Cerebellar nuclear complex (tissue), 1 donor: ENCODE data around the gene NUP188.
A peak's percentile ranks its signal among the peaks of the same experiment; 100 is the strongest.

Experiments
- DNase-seq, 2 experiments: peaks; one replicate each; lab custom pipeline; 2025; lab: John Stamatoyannopoulos, UW

Gene NUP188

DNA sequence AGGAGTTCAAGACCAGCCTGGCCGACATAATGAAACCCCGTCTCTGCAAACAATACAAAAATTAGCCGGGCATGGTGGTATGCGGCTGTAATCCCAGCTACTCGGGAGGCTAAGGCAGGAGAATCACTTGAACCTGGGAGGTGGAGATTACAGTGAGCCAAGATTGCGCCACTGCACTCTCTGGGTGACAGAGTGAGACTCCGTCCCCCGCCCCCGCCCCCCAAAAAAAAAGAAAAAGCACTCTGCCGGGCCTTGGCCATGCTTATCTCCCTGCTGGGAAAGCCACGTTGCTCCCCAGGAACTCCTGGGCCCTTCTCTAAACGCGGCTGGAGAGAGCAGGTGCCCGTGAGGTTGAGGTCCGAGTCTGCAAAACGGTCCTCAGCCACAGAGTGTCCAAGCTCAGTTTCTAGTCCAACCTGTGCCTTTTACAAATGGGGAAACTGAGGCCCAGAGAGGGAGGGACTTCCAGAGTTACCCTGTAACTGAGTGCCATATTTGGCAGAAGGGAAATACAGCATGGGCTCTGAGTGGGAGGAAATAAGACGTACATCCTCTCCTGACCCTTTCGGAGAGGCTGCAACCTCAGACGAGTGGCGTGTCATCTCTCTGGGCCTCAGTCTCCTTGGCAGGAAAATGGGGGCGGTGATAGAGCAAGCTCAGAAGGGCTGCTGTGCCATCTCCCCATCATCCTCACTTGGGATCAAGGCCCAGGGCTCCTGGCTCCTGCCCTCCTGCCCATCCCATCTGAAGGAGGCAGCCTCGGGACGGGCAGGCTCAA, 33.3 kb upstream of the NUP188 start:
- DNase-seq = no peak

DNA sequence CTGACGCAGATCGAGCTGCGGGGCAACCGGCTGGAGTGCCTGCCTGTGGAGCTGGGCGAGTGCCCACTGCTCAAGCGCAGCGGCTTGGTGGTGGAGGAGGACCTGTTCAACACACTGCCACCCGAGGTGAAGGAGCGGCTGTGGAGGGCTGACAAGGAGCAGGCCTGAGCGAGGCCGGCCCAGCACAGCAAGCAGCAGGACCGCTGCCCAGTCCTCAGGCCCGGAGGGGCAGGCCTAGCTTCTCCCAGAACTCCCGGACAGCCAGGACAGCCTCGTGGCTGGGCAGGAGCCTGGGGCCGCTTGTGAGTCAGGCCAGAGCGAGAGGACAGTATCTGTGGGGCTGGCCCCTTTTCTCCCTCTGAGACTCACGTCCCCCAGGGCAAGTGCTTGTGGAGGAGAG, 31.3 kb upstream of the NUP188 start:
- no peak for DNase-seq

DNA sequence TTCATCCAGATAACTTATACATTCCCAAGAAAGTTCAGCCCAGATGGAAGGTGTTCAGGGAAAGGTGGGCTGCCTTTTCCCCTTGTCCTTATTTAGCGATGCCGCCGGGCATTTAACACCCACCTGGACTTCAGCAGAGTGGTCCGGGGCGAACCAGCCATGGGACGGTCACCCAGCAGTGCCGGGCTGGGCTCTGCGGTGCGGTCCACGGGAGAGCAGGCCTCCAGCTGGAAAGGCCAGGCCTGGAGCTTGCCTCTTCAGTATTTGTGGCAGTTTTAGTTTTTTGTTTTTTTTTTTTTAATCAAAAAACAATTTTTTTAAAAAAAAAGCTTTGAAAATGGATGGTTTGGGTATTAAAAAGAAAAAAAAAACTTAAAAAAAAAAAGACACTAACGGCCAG, 30.8 kb upstream of the NUP188 start:
- DNase-seq = no peak

DNA sequence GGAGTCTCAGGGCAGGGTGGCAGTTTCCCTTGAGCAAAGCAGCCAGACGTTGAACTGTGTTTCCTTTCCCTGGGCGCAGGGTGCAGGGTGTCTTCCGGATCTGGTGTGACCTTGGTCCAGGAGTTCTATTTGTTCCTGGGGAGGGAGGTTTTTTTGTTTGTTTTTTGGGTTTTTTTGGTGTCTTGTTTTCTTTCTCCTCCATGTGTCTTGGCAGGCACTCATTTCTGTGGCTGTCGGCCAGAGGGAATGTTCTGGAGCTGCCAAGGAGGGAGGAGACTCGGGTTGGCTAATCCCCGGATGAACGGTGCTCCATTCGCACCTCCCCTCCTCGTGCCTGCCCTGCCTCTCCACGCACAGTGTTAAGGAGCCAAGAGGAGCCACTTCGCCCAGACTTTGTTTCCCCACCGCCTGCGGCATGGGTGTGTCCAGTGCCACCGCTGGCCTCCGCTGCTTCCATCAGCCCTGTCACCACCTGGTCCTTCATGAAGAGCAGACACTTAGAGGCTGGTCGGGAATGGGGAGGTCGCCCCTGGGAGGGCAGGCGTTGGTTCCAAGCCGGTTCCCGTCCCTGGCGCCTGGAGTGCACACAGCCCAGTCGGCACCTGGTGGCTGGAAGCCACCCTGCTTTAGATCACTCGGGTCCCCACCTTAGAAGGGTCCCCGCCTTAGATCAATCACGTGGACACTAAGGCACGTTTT, 30.2 kb upstream of the NUP188 start:
- DNase-seq = peak in 1 of 2 experiments; percentile 48

DNA sequence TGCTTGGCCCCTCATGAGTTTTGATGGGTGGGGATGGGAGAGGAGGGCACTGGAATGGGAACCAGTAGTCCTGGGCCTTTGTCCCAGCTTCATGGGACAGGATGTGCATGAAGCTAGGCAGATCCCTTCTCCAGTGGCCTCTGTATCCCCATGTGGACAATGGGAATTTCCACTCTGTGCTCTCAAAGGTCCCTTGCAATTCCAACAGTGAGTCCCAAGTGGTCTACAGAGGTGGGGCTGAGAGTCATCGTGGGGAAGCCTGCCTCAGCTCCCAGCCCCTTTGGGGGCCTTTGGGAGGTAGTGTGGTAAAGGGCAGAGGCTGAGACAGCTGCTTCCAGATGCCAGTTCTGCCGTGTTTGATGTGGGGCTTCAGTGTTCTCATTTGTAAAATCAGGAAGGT, 28.6 kb upstream of the NUP188 start:
- no peak for DNase-seq

DNA sequence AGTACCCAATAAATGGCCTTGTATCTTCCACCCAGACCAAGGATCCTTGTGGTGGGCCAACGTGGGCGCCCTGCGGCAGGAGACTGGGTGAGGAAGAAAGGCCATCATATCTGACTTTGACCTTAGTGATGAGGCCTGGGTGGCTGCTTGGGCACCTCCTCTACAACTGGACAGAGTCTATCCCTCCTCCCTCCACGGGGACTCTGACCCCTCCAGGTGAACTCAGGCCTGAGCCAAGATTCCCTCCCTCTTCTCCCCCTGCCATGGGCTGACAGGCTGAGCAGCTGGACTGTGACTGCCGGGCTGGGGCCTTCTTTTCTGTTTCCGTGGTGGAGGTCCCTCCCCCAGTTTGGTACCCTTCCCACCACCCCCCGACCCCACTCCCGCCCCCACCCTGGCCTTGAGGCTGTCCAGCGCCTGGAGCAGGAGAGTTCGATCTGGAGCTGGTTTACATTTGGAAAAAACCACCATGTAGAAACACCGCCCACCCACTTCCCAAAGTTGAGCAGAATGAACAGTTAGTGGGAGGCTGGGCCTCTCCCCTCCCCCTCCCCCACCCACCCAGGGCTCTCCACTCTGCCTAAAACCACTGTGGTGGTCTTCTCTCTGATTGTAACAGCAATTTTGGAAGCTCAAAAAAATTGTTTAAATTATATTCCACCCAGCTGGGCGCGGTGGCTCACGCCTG, 28.0 kb upstream of the NUP188 start:
- DNase-seq = no peak

DNA sequence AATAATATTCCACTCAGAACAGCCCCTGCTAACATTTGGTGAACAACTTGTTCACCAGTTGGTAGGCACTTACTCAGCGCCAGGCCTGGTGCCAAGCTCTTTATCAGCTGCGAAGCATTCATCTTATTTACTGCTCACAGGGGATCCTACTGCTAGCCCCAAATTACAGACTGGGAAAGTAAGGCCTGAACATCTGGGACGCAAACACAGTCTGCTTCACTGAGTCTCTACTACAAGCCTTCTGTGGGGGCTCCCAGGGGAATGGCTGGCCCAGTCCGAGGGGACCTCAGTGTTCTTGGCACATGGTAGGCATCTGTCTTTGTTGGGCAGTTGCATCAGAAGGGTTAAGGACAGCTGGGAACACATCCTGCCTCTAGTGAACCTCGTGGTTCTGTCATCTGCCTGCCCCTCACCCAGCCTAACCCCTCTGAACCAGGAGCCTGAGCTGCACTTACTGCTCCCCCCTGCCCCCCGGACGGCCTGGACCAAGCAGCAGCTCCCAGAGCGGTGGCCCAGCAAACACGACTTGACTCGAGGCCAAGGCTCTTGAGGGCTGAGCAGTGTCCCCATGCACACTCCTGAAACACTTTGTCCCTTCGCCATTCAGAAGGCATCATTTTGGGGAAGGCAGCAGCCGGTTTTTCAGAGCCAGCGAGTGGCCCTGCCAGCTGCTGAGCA, 27.0 kb upstream of the NUP188 start, which contains the start of gene PHYHD1:
PHYHD1 (plus strand) TSS at position 602 of the 678 bp plus-strand sequence. CDS start 1,342 bp downstream, outside the sequence.
- no peak for DNase-seq

DNA sequence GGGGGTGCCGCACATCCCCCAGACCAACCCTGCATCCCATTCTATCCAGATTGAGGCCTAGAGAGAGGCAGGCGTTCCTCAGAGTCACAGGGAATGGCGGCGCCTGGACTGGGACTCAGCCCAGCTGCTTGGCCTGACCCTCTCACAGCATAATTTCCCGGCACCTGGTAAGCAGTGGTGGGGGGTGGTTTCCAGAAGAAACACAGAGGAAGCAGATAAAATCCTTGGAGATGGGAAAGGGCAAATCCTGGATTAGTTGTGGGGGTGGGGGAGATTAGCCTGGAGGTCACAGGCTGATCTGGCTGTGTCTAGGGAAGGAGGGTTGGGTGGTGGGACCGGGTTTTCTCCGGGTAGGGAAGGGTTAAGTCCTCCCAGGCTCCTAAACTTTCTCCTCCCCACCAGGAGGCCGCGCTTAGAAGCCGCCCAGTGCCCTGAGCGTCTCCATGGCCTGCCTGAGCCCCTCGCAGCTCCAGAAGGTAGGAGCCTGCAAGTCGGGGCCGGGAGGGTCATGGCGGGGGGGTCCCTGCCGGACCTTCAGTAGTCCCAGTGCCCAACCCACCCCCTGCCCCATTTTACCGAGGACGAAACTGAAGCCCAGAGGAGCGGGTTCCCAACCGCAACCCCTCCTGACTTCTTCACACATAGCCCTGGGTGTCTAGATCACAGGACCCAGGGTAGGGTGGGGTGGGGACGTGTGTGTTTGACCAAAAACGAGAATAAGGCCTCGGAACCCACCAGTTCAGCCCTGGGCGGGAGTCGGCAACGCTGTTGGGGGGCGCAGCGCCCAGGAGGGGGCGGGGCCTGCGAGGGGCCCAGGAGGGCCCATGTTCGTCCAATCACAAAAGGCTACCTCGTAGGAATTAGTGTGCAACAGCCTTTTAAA, 25.4 kb upstream of the NUP188 start:
- no peak for DNase-seq

DNA sequence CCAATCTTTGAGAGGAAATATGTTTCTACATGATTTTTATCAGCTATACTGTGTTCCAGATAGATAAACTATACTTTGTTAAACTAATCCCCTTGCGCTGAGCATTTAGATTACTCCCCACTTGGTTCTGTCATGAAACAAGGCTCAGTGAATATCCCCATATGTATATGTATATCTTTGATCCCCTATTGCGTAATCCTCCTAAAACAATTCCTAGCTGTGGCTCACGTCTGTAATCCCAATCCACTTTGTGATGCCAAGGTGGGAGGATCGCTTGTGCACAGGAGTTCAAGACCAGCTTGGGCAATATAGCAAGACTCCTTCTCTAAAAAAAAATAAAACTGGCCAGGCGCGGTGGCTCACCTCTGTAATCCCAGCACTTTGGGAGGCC, 24.0 kb upstream of the NUP188 start:
- no peak for DNase-seq

DNA sequence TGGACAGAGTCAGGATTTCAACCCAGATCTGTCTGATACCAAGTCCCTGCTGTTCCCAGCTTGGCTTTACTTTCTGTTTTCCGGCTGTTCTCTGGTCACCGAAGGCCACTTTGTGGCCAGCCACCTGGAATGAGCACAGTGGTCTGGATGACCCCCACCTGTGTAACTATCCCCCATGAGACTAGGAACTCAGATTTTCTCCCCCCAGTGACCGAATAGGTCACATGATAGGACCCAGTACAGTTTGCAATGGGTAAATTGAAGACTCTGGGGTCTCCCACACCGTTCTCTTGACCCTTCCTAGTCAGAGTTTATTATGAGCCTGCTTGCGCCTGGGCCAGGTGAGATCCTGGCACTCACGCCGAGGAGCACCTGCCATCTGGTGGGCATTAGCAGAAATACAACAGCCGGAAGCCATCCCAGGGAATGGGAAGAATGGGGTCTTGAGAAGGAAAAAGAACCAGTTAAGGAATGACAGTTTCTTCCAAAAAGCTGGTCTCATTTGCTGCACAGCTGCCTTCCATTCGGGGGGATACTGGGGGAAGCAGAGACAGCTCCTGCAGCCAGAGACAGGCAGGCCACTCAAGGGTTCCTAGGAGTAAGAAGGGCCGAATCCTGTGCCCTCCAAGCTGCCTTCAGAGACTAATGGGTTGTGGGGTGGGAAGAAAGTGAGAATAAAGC, 19.6 kb upstream of the NUP188 start:
- DNase-seq = no peak

DNA sequence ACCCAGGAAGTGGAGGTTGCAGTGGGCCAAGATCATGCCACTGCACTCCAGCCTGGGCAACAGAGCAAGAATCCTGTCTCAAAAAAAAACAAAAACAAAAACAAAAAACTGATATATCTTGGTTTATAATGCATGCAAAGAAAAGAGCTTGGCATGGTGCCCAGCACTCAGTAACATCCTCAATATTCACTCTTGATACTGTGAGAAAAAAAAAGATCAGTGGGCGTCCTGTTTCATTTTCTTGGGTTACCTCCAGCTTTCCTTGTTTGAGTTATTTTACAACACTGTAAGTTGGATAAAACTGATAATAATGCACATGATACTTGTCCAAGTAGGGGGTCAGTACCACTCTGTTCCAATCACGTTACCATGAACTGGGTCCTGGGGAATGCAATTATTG, 18.9 kb upstream of the NUP188 start:
- DNase-seq = no peak

DNA sequence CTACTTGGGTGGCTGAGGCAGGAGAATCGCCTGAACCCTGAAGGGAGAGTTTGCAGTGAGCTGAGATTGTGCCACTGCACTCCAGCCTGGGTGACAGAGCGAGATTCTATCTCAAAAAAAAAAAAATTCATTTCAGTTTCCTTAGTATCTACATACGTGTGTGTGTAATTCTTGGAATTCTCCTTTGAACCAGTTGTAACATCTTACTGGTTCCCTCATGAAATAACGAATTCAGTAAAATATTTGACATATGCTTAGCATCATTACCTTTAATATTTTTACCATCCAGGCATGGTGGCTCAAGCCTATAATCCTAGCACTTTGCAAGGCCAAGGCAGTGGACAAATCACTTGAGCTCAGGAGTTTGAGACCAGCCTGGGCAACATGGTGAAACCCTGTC, 17.9 kb upstream of the NUP188 start:
- no peak for DNase-seq

DNA sequence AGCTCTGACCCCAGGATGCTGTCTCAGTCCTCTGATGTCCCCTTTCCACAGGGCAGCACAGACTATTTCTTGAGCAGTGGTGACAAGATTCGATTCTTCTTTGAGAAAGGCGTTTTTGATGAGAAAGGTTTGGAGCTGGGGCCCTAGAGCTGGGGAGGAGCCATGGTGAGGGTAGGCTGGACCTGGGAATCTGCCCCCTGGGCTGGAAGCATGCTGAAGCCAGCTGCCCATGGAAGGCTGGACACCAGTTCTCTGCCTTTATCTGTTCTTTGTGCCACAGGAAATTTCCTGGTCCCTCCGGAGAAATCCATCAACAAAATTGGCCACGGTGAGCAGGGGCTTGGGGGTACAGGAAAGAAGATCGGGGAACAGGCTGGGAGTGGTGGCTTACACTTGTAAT, 13.8 kb upstream of the NUP188 start:
- DNase-seq = no peak

DNA sequence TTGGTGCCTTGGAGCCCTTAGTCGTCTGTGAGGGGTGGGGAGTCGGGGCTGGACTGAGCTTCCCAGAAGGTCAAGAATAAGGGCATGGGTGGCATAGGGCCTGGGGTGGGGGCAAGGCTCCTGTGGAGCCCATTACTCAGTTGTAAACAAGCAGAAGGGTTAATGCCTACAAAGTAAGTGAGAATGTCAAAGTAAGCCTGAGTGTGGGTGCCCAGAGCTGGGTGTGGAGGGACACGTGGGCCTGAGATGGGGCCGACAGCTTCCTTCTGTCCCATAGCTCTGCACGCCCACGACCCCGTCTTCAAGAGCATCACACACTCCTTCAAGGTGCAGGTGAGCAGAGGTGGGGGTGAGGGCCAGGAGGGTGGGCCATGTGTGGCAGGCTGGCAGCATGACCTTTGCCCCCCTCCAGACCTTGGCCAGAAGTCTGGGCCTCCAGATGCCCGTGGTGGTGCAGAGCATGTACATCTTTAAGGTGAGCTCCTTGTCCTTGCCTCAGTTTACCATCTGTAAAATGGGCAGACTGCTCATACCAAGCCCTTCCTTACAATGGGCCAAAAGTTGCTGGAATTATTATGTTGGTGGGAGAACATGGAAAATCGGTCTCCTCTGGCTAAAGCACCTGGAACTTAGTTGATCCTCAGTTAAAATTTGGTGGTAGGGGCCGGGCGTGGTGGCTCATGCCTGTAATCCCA, 11.2 kb upstream of the NUP188 start:
- DNase-seq = no peak

DNA sequence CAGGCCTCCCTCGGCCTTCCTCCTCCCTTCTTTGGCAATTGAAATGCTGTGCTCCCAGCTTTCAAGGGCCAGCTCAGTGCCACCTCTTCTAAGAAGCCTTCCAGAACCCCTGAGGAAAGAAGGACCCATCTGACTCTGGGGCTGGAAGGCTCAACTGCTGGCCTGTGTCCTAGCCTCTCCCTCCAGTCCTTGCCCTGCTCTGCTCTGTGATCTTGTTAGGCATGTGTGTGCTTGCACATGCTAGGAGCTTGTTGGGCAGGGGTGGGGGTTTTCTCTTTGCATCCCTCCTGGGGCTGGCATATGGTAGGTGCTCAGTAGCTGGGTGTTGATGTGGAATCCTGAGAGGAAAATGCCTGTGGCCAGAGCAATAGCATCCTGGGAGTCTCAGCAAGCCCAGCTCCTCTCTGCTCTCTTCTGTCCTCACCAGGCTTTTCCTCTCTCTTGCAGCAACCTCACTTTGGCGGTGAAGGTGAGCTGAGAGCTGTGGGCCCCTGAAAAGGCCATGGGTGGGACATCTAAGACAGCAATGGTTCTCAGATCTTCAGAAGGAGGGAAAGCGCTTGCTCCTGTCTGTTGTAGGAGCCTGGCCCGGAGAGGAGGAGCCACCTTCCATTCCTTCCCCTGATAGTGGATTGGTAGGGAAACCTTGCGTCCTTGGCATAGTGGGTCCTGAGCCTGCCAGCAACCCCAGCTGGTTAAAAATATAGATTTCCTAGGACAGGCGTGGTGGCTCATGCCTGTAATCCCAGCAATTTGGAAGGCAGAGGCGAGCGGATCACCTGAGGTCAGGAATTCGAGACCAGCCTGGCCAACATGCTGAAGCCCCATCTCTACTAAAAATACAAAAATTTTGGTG, 10.0 kb upstream of the NUP188 start:
- no peak for DNase-seq

DNA sequence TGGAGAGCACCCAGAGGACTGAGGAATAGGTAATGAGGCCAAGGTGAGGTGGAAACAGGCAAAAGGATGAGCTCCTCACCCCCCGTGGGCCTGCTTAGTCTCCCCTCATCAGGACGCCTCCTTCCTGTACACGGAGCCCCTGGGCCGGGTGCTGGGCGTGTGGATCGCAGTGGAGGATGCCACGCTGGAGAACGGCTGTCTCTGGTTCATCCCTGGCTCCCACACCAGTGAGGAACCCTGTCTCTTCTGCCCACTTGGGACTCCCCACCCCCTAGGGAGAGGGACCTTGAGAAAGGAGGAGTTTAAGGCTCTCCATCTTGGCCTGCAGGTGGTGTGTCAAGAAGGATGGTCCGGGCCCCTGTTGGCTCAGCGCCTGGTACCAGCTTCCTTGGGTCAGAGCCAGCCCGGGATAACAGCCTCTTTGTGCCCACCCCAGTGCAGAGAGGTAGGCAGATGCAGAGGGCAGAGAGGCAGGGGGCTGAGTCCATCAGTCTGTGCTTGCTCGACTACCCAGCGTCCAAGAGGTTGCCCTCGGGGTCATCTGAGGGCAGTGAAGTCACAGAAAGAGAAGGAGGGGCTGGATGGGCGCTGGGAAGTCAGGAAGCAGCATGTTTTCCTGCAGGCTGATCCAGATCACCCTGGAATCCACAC, 7.1 kb upstream of the NUP188 start:
- DNase-seq = no peak

DNA sequence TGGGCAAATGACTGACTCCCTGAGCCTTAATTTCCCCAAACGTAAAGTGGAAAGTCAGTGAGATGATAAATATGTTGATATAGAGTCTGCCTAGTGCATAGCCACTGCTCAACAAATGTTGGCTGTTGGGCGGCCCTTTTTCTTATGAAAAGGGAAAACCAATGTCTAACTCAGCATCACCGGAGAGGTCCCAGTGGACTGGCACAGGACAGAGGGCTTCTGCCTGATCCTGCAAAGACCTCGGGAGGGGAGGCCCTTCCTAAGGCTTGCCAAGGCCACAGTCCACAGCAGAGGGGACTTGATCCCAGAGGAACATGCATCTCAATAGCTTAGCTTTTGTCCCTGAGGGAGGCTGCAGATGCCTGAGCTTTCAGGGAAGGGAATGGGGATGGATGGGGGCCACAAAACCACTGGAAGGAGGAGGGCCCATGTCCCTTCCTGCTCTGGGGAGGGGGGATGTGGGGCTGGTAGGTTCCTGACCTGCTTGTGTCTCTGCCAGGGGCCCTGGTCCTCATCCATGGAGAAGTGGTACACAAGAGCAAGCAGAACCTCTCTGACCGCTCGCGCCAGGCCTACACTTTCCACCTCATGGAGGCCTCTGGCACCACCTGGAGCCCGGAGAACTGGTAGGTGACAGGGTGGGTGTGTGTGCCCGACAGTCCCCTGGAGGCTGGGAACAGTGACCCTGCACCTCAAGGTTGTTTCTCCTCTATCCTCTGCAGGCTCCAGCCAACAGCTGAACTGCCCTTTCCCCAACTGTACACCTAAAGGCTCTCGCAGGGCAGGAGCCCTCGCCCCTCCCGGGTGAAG, 6.3 kb upstream of the NUP188 start:
- no peak for DNase-seq
